Measurements from ENCODE around the gene DPCD. TPM values are rescaled to one million over a fixed set of nuclear protein-coding genes. Genes with fewer than 3 reads are reported as not detected.
A peak's percentile ranks its signal among the peaks of the same experiment; 100 is the strongest.

The DPCD gene
- total and polyA plus RNA-seq, 5 donors from 2014 or later: 0.99 to 1.7 (median 1.1) TPM; not detected in 1

DNA sequence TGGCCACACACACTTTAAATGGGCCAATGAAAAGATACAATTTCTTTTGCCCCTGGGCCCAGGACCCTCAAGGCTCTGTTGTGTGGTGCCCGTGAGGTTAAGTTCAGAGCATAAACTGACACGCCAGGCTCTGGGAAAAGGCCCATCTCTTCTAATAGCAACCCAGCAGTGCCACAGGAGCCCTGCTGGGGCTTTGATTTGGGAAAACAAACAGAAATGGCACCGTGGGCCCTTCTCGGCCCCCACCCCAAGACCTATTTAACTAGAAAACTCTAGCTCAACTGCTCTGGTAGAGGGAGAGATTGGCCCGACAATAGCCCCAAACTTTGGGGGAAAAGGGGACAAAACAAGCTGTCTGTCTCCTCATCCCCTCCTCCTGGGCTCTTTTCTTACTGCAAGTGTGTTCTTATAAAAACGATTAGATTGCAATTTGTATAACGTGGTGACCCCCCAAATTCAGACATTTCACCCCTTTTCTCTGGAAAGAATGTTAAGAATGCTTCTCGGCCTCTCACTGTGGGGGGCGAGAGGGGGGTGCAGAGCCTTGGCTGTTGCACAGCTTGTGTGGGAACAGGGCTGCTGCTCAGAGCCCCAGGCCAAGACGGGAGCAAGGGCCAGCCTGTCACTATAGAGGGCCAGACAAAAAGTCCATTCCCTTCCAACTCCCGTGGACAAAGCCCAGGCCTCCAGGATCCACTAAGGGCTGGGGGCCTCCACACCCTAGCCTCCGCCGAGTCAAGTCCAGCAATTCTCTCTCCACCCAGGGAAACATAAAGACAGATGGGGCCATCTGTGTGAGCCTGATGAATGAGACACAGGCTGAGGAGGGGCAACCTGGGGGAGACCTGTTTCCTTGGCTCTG lies 26.8 kb downstream of the DPCD start:
- ATAC-seq (ENCODE audit: low read depth in 2 of 2) (no peak), DNase-seq (no peak)
- Mint-ChIP-seq H3K36me3 (peaks cover 18% of the 10 kb centered on the region), H3K27ac (no peak overlapping the region), H3K4me1 (peaks cover 0 to 4% (median 2%) of the 10 kb centered on the region in 4 donors), H3K4me3 (no peak overlapping the region), H3K27me3 (no peaks in the 10 kb centered on the region), H3K9me3 (no peaks in the 10 kb centered on the region)
- Histone ChIP-seq H3K4me3 (ENCODE audit: low read depth, low read length) (no peak overlapping the region), H3K9me3 (ENCODE audit: control insufficient read depth in 2 of 2, low read length in 2 of 2) (no peaks in the 10 kb centered on the region), H3K27ac (ENCODE audit: insufficient read depth, low read length, poor library complexity, severe bottlenecking) (no peak overlapping the region), H3K36me3 (ENCODE audit: control insufficient read depth, insufficient read depth, low read length) (peaks cover 56% of the 10 kb centered on the region), H3K4me1 (ENCODE audit: control insufficient read depth, insufficient read depth, low read length, poor library complexity, severe bottlenecking) (no peaks in the 10 kb centered on the region), H3K27me3 (ENCODE audit: control insufficient read depth, insufficient read depth, low read length) (no peaks in the 10 kb centered on the region)

DNA sequence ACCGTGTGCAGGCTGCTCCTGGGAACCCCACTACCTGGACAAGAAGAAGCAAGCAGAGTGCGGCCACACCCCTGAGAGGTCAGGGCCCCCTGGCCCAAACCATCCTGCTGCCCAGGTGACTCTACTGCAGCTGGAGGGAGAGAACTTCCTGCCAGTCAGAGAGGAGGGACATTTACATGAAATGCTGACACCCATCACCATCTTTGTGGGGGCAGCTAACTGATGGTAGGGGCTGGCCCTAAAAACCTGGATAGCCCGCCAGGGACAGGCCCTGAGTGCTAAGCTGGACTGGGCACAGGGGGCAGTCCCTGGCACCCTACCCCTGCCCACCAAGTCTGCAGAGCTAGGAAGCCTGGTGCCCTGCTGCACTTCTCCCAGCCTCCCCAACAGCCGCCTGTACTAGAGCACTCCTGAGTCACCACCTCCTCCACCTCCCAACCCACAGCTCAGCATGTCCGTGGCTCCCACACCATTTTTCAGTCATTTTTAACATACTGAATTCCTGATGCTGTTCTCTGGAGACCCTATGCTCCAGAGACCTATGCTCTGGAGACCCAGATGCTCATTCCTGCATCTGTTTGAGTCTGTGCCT lies 27.5 kb downstream of the DPCD start:
- Mint-ChIP-seq H3K27me3 (no peaks in the 10 kb centered on the region), H3K9me3 (no peaks in the 10 kb centered on the region), H3K27ac (no peak overlapping the region), H3K36me3 (peaks cover 22% of the 10 kb centered on the region), H3K4me1 (peaks cover 0 to 4% (median 2%) of the 10 kb centered on the region in 4 donors), H3K4me3 (no peak overlapping the region)
- Histone ChIP-seq H3K4me3 (ENCODE audit: low read depth, low read length) (no peak overlapping the region), H3K27me3 (ENCODE audit: control insufficient read depth, insufficient read depth, low read length) (no peaks in the 10 kb centered on the region), H3K4me1 (ENCODE audit: control insufficient read depth, insufficient read depth, low read length, poor library complexity, severe bottlenecking) (no peaks in the 10 kb centered on the region), H3K27ac (ENCODE audit: insufficient read depth, low read length, poor library complexity, severe bottlenecking) (no peak overlapping the region), H3K36me3 (ENCODE audit: control insufficient read depth, insufficient read depth, low read length) (peaks cover 57% of the 10 kb centered on the region), H3K9me3 (ENCODE audit: control insufficient read depth in 2 of 2, low read length in 2 of 2) (no peaks in the 10 kb centered on the region)
- ATAC-seq (ENCODE audit: low read depth in 2 of 2) (no peak), DNase-seq (no peak)

DNA sequence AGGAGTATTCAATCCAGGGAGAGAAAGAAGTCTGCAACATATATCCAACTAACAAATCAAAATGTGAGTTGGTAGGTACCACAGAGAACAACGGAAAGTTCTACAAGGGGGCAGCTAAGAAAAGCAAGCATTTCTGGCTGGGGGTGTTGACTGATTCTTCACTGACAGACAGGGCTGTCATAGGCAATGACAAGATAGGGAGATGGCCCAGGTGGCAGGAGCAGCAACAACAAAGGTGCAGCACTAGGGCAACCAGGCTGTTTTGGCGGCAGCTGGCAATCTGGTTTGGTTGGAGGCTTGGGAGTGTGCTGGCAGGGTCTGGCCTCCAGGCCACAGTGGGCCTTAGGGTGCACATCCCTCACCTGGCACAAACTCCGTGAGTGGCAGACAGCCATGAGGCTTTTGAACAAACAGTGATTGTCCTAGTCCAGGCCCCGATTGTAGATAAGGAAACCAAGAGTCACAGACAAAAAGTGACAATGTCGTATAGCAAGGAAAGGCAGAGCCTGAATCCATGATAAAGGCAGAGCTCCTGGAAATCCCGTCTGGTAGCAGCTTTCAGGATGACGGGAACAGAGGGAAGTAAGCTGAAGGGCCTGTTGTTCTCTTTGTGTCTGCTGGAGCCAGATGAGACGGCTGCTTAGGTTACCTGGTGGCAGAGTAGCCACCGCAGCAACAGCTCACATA lies 28.4 kb downstream of the DPCD start:
- peaks cover 57% of the 10 kb centered on the region for H3K36me3 ChIP-seq (ENCODE audit: control insufficient read depth, insufficient read depth, low read length)
- DNase-seq: no peak
- H3K9me3 Mint-ChIP-seq: no peaks in the 10 kb centered on the region
- H3K4me1 ChIP-seq (ENCODE audit: control insufficient read depth, insufficient read depth, low read length, poor library complexity, severe bottlenecking): no peaks in the 10 kb centered on the region
- H3K27ac ChIP-seq (ENCODE audit: insufficient read depth, low read length, poor library complexity, severe bottlenecking): no peak overlapping the region
- H3K27ac Mint-ChIP-seq: peak overlapping the region in 2 of 3 donors; percentile 16 to 61
- no peak for ATAC-seq (ENCODE audit: low read depth in 2 of 2)
- H3K27me3 Mint-ChIP-seq: no peaks in the 10 kb centered on the region
- H3K36me3 Mint-ChIP-seq: peaks cover 25% of the 10 kb centered on the region
- no peaks in the 10 kb centered on the region for H3K27me3 ChIP-seq (ENCODE audit: control insufficient read depth, insufficient read depth, low read length)
- H3K4me3 ChIP-seq (ENCODE audit: low read depth, low read length): no peak overlapping the region
- H3K4me3 Mint-ChIP-seq: no peak overlapping the region
- H3K9me3 ChIP-seq (ENCODE audit: control insufficient read depth in 2 of 2, low read length in 2 of 2): no peaks in the 10 kb centered on the region
- peaks cover 0 to 4% (median 2%) of the 10 kb centered on the region in 4 donors for H3K4me1 Mint-ChIP-seq

DNA sequence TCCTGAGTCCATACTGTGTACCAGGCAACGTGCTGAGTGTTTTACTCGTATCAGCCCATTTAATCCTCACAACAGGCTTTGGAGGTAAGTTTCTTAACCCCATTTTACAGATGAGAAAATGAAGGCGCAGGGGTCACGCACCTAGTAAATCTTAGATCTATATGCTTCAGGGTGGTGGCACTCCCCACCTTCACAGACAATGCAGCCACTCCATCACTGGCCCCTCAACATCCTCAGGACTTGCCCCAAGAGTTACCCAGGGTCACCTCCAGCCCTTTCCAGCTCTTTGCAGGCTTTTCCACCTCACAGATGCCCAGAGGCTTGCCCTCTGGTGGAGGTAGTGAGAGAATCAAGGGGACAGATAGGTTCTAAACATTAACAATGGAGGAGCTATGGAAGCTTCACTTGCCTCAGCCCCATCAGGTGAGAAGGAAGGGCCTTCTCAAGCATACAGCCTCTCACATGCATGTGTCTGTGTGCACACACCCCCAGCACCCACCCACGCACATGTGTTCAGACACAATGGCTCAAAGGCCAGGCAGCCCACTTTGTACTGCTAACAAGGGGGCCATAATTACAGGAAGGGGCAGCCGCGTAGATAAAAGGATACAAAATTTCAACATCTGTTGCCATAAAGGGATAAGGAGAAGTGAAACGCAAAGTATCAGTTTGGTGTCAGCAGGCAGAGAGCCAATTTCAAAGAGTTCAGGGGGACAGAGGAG lies 29.1 kb downstream of the DPCD start:
- no peaks in the 10 kb centered on the region for H3K27me3 ChIP-seq (ENCODE audit: control insufficient read depth, insufficient read depth, low read length)
- Mint-ChIP-seq H3K4me3 (no peak overlapping the region), H3K27me3 (no peaks in the 10 kb centered on the region), H3K27ac (peak overlapping the region in 2 of 3 donors; percentile 16 to 90), H3K9me3 (no peaks in the 10 kb centered on the region), H3K36me3 (peaks cover 31% of the 10 kb centered on the region), H3K4me1 (peaks cover 0 to 4% (median 3%) of the 10 kb centered on the region in 4 donors)
- H3K4me1 ChIP-seq (ENCODE audit: control insufficient read depth, insufficient read depth, low read length, poor library complexity, severe bottlenecking): no peaks in the 10 kb centered on the region
- H3K27ac ChIP-seq (ENCODE audit: insufficient read depth, low read length, poor library complexity, severe bottlenecking): no peak overlapping the region
- no peak for ATAC-seq (ENCODE audit: low read depth in 2 of 2)
- H3K36me3 ChIP-seq (ENCODE audit: control insufficient read depth, insufficient read depth, low read length): peaks cover 57% of the 10 kb centered on the region
- no peaks in the 10 kb centered on the region for H3K9me3 ChIP-seq (ENCODE audit: control insufficient read depth in 2 of 2, low read length in 2 of 2)
- no peak overlapping the region for H3K4me3 ChIP-seq (ENCODE audit: low read depth, low read length)
- DNase-seq: no peak

DNA sequence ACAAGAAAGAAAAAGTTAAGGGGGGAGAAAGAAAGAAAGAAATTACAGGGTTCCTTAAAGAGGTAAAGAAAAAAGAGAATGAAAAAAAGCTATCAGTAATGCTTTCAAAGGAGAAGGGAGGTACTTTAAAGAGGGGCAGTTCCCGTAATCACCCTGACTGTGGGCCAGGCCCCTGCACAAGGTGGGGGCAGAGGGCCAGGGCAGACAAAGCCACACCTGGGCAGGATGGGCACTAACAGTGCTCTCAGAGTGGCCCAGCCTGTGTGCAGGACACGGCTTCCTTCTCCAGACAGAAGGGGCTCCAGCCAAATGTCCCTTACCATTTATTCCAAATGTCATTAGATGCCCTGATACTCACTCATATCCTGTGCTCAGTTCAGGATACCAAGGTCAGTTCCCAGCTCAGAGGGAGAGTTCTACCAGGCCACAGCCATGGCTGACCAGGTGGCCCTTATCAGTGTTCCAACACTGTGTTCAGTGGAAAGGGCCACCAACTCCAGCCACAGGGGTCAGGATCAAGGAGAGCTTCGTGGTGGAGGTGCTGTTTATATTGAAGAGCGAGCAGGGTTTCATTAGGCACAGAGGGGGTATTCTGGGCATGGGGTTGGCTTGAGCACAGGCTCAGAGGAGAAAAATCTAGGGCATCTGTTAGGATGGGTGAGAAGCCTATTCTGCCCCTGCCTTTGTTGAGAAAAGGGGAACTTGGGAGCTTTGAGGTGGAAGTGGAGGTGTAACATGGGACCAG lies 29.9 kb downstream of the DPCD start:
- Mint-ChIP-seq H3K4me3 (no peak overlapping the region), H3K4me1 (peaks cover 0 to 4% (median 3%) of the 10 kb centered on the region in 4 donors), H3K27me3 (no peaks in the 10 kb centered on the region), H3K27ac (peak overlapping the region in 2 of 3 donors; percentile 16 to 90), H3K9me3 (no peaks in the 10 kb centered on the region), H3K36me3 (peaks cover 31% of the 10 kb centered on the region)
- Histone ChIP-seq H3K36me3 (ENCODE audit: control insufficient read depth, insufficient read depth, low read length) (peaks cover 62% of the 10 kb centered on the region), H3K27me3 (ENCODE audit: control insufficient read depth, insufficient read depth, low read length) (no peaks in the 10 kb centered on the region), H3K4me3 (ENCODE audit: low read depth, low read length) (no peak overlapping the region), H3K27ac (ENCODE audit: insufficient read depth, low read length, poor library complexity, severe bottlenecking) (no peak overlapping the region), H3K9me3 (ENCODE audit: control insufficient read depth in 2 of 2, low read length in 2 of 2) (no peaks in the 10 kb centered on the region), H3K4me1 (ENCODE audit: control insufficient read depth, insufficient read depth, low read length, poor library complexity, severe bottlenecking) (no peaks in the 10 kb centered on the region)
- DNase-seq: no peak
- ATAC-seq (ENCODE audit: low read depth in 2 of 2): no peak

DNA sequence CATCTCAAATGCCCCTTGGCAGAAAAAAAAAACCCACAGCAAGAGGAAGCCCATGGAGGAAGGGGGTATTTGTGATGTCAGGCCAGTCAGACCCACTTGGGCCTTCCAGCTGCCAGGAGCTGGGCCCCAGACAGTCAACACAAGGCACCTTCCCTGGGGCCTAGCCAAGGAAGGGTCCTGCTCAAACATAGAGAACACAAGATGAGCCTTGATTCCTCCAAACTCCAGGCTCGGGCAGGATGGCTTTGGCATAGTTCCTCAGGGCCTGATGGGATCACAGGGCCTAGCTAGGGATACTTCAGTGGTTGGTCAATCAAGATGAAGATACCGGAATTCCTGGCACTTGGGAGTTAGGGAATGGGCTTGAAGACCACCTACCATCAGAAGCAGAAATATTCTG lies 30.8 kb downstream of the DPCD start:
- Mint-ChIP-seq H3K36me3 (peaks cover 37% of the 10 kb centered on the region), H3K9me3 (no peaks in the 10 kb centered on the region), H3K27me3 (no peaks in the 10 kb centered on the region), H3K27ac (peak overlapping the region in 2 of 3 donors; percentile 46 to 52), H3K4me1 (peaks cover 0 to 7% (median 3%) of the 10 kb centered on the region in 4 donors), H3K4me3 (no peak overlapping the region)
- Histone ChIP-seq H3K36me3 (ENCODE audit: control insufficient read depth, insufficient read depth, low read length) (peaks cover 67% of the 10 kb centered on the region), H3K9me3 (ENCODE audit: control insufficient read depth in 2 of 2, low read length in 2 of 2) (no peaks in the 10 kb centered on the region), H3K27me3 (ENCODE audit: control insufficient read depth, insufficient read depth, low read length) (no peaks in the 10 kb centered on the region), H3K4me3 (ENCODE audit: low read depth, low read length) (no peak overlapping the region), H3K27ac (ENCODE audit: insufficient read depth, low read length, poor library complexity, severe bottlenecking) (no peak overlapping the region), H3K4me1 (ENCODE audit: control insufficient read depth, insufficient read depth, low read length, poor library complexity, severe bottlenecking) (no peaks in the 10 kb centered on the region)
- ATAC-seq (ENCODE audit: low read depth in 2 of 2): no peak
- DNase-seq: no peak

DNA sequence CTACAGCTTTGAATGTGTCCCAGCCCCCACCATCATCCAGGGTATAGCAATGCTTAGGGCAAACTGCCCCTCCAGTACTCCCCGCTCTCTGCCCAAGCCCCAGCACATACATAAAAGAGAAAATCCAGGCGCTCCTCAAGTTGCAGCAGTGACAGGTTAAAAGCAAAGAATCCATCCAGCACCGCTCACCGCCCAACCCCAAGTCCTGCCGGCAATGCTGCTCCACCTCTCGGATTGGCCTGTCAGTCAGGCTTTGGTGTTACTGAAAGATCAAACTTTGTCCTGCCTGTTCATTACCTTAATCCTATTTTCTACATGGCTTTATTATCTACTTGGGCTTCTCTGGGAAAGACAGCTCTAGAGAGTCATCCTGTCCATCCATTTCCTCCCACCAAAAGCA lies 31.9 kb downstream of the DPCD start:
- no peaks in the 10 kb centered on the region for H3K9me3 ChIP-seq (ENCODE audit: control insufficient read depth in 2 of 2, low read length in 2 of 2)
- Mint-ChIP-seq H3K4me1 (peaks cover 0 to 7% (median 5%) of the 10 kb centered on the region in 4 donors), H3K4me3 (no peak overlapping the region), H3K27ac (no peak overlapping the region), H3K27me3 (no peaks in the 10 kb centered on the region), H3K36me3 (peaks cover 46% of the 10 kb centered on the region), H3K9me3 (no peaks in the 10 kb centered on the region)
- ATAC-seq (ENCODE audit: low read depth in 2 of 2) (no peak), DNase-seq (no peak)
- H3K27ac ChIP-seq (ENCODE audit: insufficient read depth, low read length, poor library complexity, severe bottlenecking): no peak overlapping the region
- no peaks in the 10 kb centered on the region for H3K27me3 ChIP-seq (ENCODE audit: control insufficient read depth, insufficient read depth, low read length)
- no peaks in the 10 kb centered on the region for H3K4me1 ChIP-seq (ENCODE audit: control insufficient read depth, insufficient read depth, low read length, poor library complexity, severe bottlenecking)
- H3K36me3 ChIP-seq (ENCODE audit: control insufficient read depth, insufficient read depth, low read length): peaks cover 78% of the 10 kb centered on the region
- H3K4me3 ChIP-seq (ENCODE audit: low read depth, low read length): no peak overlapping the region

Data from CD4-positive, CD25-positive, alpha-beta regulatory T cell (primary cell).